GM12891 (cell line): ENCODE results near the gene COMMD1.

Source experiments
- POLR2AphosphoS5 ChIP-seq: IDR thresholded peaks from 2 replicates; pipeline ENCODE4 v1.6.1; 2011; ENCODE audit warnings: low read depth, low read length, control low read depth
- TAF1 ChIP-seq: IDR thresholded peaks from 2 replicates; pipeline ENCODE4 v1.6.1; 2011; ENCODE audit warnings: low read depth, low read length, control low read depth

GRCh38 chr2:61926531-61927477 lies 21.3 kb downstream of the COMMD1 start:
- no peak for TF ChIP-seq POLR2AphosphoS5
- TF ChIP-seq TAF1, result no peak
